GM18526 (cell line): ENCODE data around the gene SMPD3.

Experiments
- POLR2A ChIP-seq: IDR thresholded peaks from 3 replicates; pipeline ENCODE4 v1.6.1; 2011; ENCODE audit not compliant: insufficient read length; ENCODE audit errors: extremely low read depth

The SMPD3 gene

GRCh38 chr16:68427649-68428303 lies 20.5 kb downstream of the SMPD3 start:
- TF ChIP-seq POLR2A = no peak

- TF ChIP-seq POLR2A = no peak
These were observed 22.0 kb downstream of the SMPD3 start for GRCh38 chr16:68426347-68426652.

- TF ChIP-seq POLR2A = no peak
These were observed 22.6 kb downstream of the SMPD3 start for GRCh38 chr16:68425498-68426346.

- TF ChIP-seq POLR2A = no peak
These were observed 24.5 kb downstream of the SMPD3 start for GRCh38 chr16:68423771-68424170.

- TF ChIP-seq POLR2A = no peak
These were observed 25.8 kb downstream of the SMPD3 start for GRCh38 chr16:68422396-68422960.

- no peak for TF ChIP-seq POLR2A
These were observed 27.2 kb downstream of the SMPD3 start for GRCh38 chr16:68421076-68421475.

GRCh38 chr16:68420366-68420942 lies 27.9 kb downstream of the SMPD3 start:
- TF ChIP-seq POLR2A = no peak

- TF ChIP-seq POLR2A = peak; percentile 21
These were observed 30.5 kb downstream of the SMPD3 start for GRCh38 chr16:68417711-68418301.

GRCh38 chr16:68416057-68417046 lies 32.0 kb downstream of the SMPD3 start:
- TF ChIP-seq POLR2A = no peak

- no peak for TF ChIP-seq POLR2A
These were observed 33.7 kb downstream of the SMPD3 start for GRCh38 chr16:68414581-68414980.

GRCh38 chr16:68412061-68412460 lies 36.2 kb downstream of the SMPD3 start:
- no peak for TF ChIP-seq POLR2A

- TF ChIP-seq POLR2A = no peak
These were observed 37.2 kb downstream of the SMPD3 start for GRCh38 chr16:68411086-68411485.

GRCh38 chr16:68408967-68409366 lies 39.3 kb downstream of the SMPD3 start:
- TF ChIP-seq POLR2A = no peak

GRCh38 chr16:68408428-68408827 lies 39.9 kb downstream of the SMPD3 start:
- TF ChIP-seq POLR2A = no peak
